GM23338 (cell line): Measurements from ENCODE around the gene MAP3K4.

ENCODE experiments used
- CREB1 ChIP-seq: fragments of 250-450 bp; sonication (Bioruptor Pico); IDR thresholded peaks from 2 replicates; pipeline ENCODE4 v1.5.0; 2020; ENCODE audit warnings: low read depth, mild to moderate bottlenecking, moderate library complexity
- CTCF ChIP-seq, 2 experiments: fragments of 200-600 bp in 1 of 2; sonication (generic) in 1 of 2; conservative IDR thresholded peaks; 2 replicates each; pipeline versions ENCODE4 v1.5.1 to v1.6.1; 2016 to 2017; ENCODE audit warnings: antibody characterized with exemption in 2 of 2, low read depth in 2 of 2, mild to moderate bottlenecking in 2 of 2, moderate library complexity in 1 of 2
- EZH2 ChIP-seq: fragments of 200-600 bp; sonication (generic); IDR thresholded peaks from one replicate; pipeline ENCODE4 v1.8.0; 2017; ENCODE audit warnings: antibody characterized with exemption, mild to moderate bottlenecking, low read depth; ENCODE audit not compliant: unreplicated experiment
- EZH2phosphoT487 ChIP-seq: fragments of 200-600 bp; sonication (generic); IDR thresholded peaks from one replicate; pipeline ENCODE4 v1.8.1; 2018; ENCODE audit warnings: antibody characterized with exemption; ENCODE audit not compliant: unreplicated experiment
- JUNB ChIP-seq: IDR thresholded peaks from one replicate; pipeline ENCODE4 v1.6.1; 2016; ENCODE audit warnings: antibody characterized with exemption; ENCODE audit not compliant: unreplicated experiment
- POLR2AphosphoS5 ChIP-seq: IDR thresholded peaks from 2 replicates; pipeline ENCODE4 v1.6.1; 2016; ENCODE audit warnings: antibody characterized with exemption, low read depth

- TF ChIP-seq CTCF (conservative IDR thresholded peaks at IDR 0.05; ENCODE audit: low read depth in 2 of 2), result no peak
- TF ChIP-seq EZH2, result no peak
- TF ChIP-seq EZH2phosphoT487, result no peak
- TF ChIP-seq JUNB, result no peak
- no peak for TF ChIP-seq POLR2AphosphoS5
- TF ChIP-seq CREB1, result no peak
Observed at GRCh38 chr6:161128230-161128629, 136.7 kb downstream of the MAP3K4 start.
